H1 (cell line): ENCODE data around the gene SIRT3. TPM values are rescaled to one million over a fixed set of nuclear protein-coding genes. Genes with fewer than 3 reads are reported as not detected.

Experiments used
- NANOG ChIP-seq: IDR thresholded peaks from 2 replicates; pipeline ENCODE4 v1.6.1; 2011; ENCODE audit warnings: low read length, low read depth, mild to moderate bottlenecking, inconsistent platforms; ENCODE audit not compliant: insufficient read depth, poor library complexity, severe bottlenecking
- RXRA ChIP-seq: IDR thresholded peaks from 2 replicates; pipeline ENCODE4 v1.6.1; 2011; ENCODE audit warnings: low read depth, mild to moderate bottlenecking, low read length, moderate library complexity; ENCODE audit not compliant: insufficient read depth
- polyA plus RNA-seq, 7 experiments: library from polyadenylated mRNA; depleted of rRNA in 3 of 7; stranded (reverse) in 5 of 7; unstranded in 2 of 7; fragments of >200 nt in 5 of 7; fragments of 200-250 nt in 2 of 7; gene quantifications; 1 replicate in 5 of 7; 2 replicates in 1 of 7; 4 replicates in 1 of 7; pipeline versions ENCODE4 v1.2.1 to v1.2.3, GENCODE V29; 2011 to 2013; ENCODE audit warnings: missing spikeins in 2 of 7, mixed read lengths in 2 of 7
- total RNA-seq: library from RNA; stranded (reverse); fragmentation: NEBNext Ultra II Directional; extraction: Animal tissue kit (Norgen Biotek cat#: 25700); gene quantifications from 2 replicates; pipeline ENCODE4 v1.2.1, GENCODE V29; 2021

Gene SIRT3
- total and polyA plus RNA-seq, 2 of the 8 experiments (the other 6 are each of a cell fraction or from before 2014, with no cell fraction given), result 14.3 to 21.6 TPM

GRCh38 chr11:204587-205109 is 31.5 kb downstream of the SIRT3 start (continued):
- TF ChIP-seq NANOG, result no peak
- TF ChIP-seq RXRA, result no peak
- TF ChIP-seq, all 59 proteins: peak for 0
